Testis (tissue), 2 donors: ENCODE measurements around the gene TPCN2.

Experiments
- CTCF ChIP-seq, 3 experiments: fragments of 450-650 bp in 2 of 3; fragments of 200-600 bp in 1 of 3; sonication (generic) in 1 of 3; IDR thresholded peaks; one replicate each; pipeline ENCODE4 v1.5.1; 2016 to 2019; ENCODE audit warnings: antibody characterized with exemption in 3 of 3, mild to moderate bottlenecking in 2 of 3, moderate library complexity in 1 of 3
- POLR2A ChIP-seq: fragments of 450-650 bp; IDR thresholded peaks from one replicate; pipeline ENCODE4 v1.6.1; 2017; ENCODE audit warnings: antibody characterized with exemption, mild to moderate bottlenecking, moderate library complexity

- no peak for TF ChIP-seq CTCF (IDR thresholded peaks at IDR 0.05)
- TF ChIP-seq POLR2A = no peak
These were observed 43.5 kb downstream of the TPCN2 start for GRCh38 chr11:69092263-69092662.
